B cell (primary cell): ENCODE data around the gene CFC1. TPM values are rescaled to one million over a fixed set of nuclear protein-coding genes. Genes with fewer than 3 reads are reported as not detected.
"Not testable (repeated sequence)": the region's sequence is repeated elsewhere in the genome, so short reads cannot be mapped to it uniquely, and the experiment has no call there.

ENCODE experiments used
- ATAC-seq: fragments of 200-7000 bp; cut with Tn5 transposase; one replicate; pipeline ENCODE4 v1.10.0; 2021; ENCODE audit warnings: low read depth, mild to moderate bottlenecking, moderate number of reproducible peaks, moderate library complexity
- CTCF ChIA-PET: fragments of 350-600 bp; sonication (Branson Sonifier 250); formaldehyde crosslinking; loops from one replicate; lab custom pipeline; 2021; ENCODE audit warnings: antibody characterized with exemption, inconsistent platforms; lab: Charles Lee
- POLR2A ChIA-PET: fragments of 350-600 bp; sonication (Branson Sonifier 250); formaldehyde crosslinking; loops from one replicate; lab custom pipeline; 2021; ENCODE audit warnings: antibody characterized with exemption; lab: Charles Lee
- DNase-seq: peaks from one replicate; pipeline ENCODE4 v3.0.0; 2013
- H2AFZ ChIP-seq: 2 replicates; pipeline ENCODE4 v1.6.1; 2012; ENCODE audit warnings: mild to moderate bottlenecking, low read depth, low read length; ENCODE audit not compliant: insufficient read depth, poor library complexity, severe bottlenecking
- H3K27ac ChIP-seq, 2 donors: 1 replicate in 1 of 2; 2 replicates in 1 of 2; pipeline ENCODE4 v1.5.1; 2012 to 2013; ENCODE audit warnings: low read length in 2 of 2, mild to moderate bottlenecking in 2 of 2, moderate library complexity in 1 of 2
- H3K27me3 ChIP-seq, 4 experiments: fragments of 200-600 bp in 1 of 4; sonication (generic) in 1 of 4; replicated peaks in 1 of 4; 1 replicate in 2 of 4; 2 replicates in 2 of 4; pipeline versions ENCODE4 v1.6.1 to v1.7.0; 2013 to 2016; ENCODE audit warnings: low read length in 3 of 4, mild to moderate bottlenecking in 2 of 4, mixed read lengths in 1 of 4, moderate library complexity in 1 of 4; ENCODE audit not compliant: insufficient read depth in 4 of 4, control insufficient read depth in 3 of 4; ENCODE audit errors: control extremely low read depth in 1 of 4
- H3K36me3 ChIP-seq, 2 experiments: replicated peaks in 1 of 2; 1 replicate in 1 of 2; 2 replicates in 1 of 2; pipeline versions ENCODE4 v1.6.1 to v1.7.1; 2013; ENCODE audit warnings: low read length in 1 of 2; ENCODE audit not compliant: insufficient read depth in 2 of 2, control insufficient read depth in 1 of 2; ENCODE audit errors: control extremely low read depth in 1 of 2, extremely low read depth in 1 of 2
- H3K4me1 ChIP-seq, 2 donors: fragments of 200-600 bp in 1 of 2; sonication (generic) in 1 of 2; 1 replicate in 1 of 2; 2 replicates in 1 of 2; pipeline versions ENCODE4 v1.5.1 to v1.6.1; 2013 to 2017; ENCODE audit warnings: low read length in 2 of 2; ENCODE audit not compliant: control insufficient read depth in 2 of 2, insufficient read depth in 2 of 2
- H3K4me2 ChIP-seq: replicated peaks from 2 replicates; pipeline ENCODE3; 2012; ENCODE audit warnings: mild to moderate bottlenecking, low read depth, low read length; ENCODE audit not compliant: poor library complexity, severe bottlenecking
- H3K4me3 ChIP-seq, 5 experiments: fragments of 200-600 bp in 1 of 5; sonication (generic) in 1 of 5; 1 replicate in 3 of 5; 2 replicates in 2 of 5; pipeline versions ENCODE4 v1.5.1 to v1.7.0; 2011 to 2016; ENCODE audit warnings: low read length in 4 of 5, mild to moderate bottlenecking in 4 of 5, low read depth in 2 of 5, control low read depth in 1 of 5, moderate library complexity in 1 of 5; ENCODE audit not compliant: insufficient read depth in 1 of 5; ENCODE audit errors: control extremely low read depth in 1 of 5, extremely low read depth in 1 of 5
- H3K79me2 ChIP-seq: fragments of 200-600 bp; sonication (generic); one replicate; pipeline ENCODE4 v1.6.0; 2016; ENCODE audit warnings: low read length; ENCODE audit not compliant: control insufficient read depth, insufficient read depth
- H3K9ac ChIP-seq: fragments of 200-600 bp; sonication (generic); 2 replicates; pipeline ENCODE4 v1.6.1; 2017; ENCODE audit warnings: mild to moderate bottlenecking, low read length, moderate library complexity
- H3K9me3 ChIP-seq, 3 donors: one replicate each; pipeline versions ENCODE4 v1.6.1 to v1.7.1; 2013; ENCODE audit warnings: low read length in 2 of 3; ENCODE audit not compliant: control insufficient read depth in 2 of 3, insufficient read depth in 1 of 3; ENCODE audit errors: control extremely low read depth in 1 of 3
- H4K20me1 ChIP-seq: 2 replicates; pipeline ENCODE4 v1.6.0; 2012; ENCODE audit warnings: mild to moderate bottlenecking, low read length; ENCODE audit not compliant: insufficient read depth, control insufficient read depth, poor library complexity, severe bottlenecking
- H3K27ac Mint-ChIP-seq: one replicate; pipeline ENCODE4 v1.8.0; 2021; ENCODE audit warnings: mixed read lengths
- H3K27me3 Mint-ChIP-seq: one replicate; pipeline ENCODE4 v1.8.0; 2021; ENCODE audit warnings: mixed read lengths
- H3K4me1 Mint-ChIP-seq: one replicate; pipeline ENCODE4 v1.8.0; 2021; ENCODE audit warnings: mixed read lengths
- H3K4me3 Mint-ChIP-seq: one replicate; pipeline ENCODE4 v1.8.0; 2021; ENCODE audit warnings: mixed read lengths
- H3K9me3 Mint-ChIP-seq: one replicate; pipeline ENCODE4 v1.8.0; 2022; ENCODE audit warnings: mixed read lengths; ENCODE audit not compliant: insufficient read depth
- WGBS: methylation state at CpG from one replicate; pipeline ENCODE4 v1.1.5; 2013; ENCODE audit warnings: missing lambda C conversion rate; ENCODE audit not compliant: insufficient coverage; 5-methylcytosine and 5-hydroxymethylcytosine counted together
- intact Hi-C: fragments of 100-400 bp; cut with micrococcal nuclease; formaldehyde crosslinking; loops from one replicate; pipeline ENCODE4 v1.10.0; 2022
- polyA plus RNA-seq: library from polyadenylated mRNA; depleted of rRNA; stranded (reverse); fragments of >200 nt; gene quantifications from 2 replicates; pipeline ENCODE4 v1.2.3, GENCODE V29; 2012
- total RNA-seq, 2 donors: library from RNA; stranded (reverse); fragments of 120-200 nt in 1 of 2; gene quantifications; 1 replicate in 1 of 2; 2 replicates in 1 of 2; pipeline versions ENCODE4 v1.2.3 to v1.2.4, GENCODE V29; 2013 to 2022

Gene CFC1
- total and polyA plus RNA-seq, 2 donors (not counting 1 experiment from before 2014, with no cell fraction given), result not detected

- H3K4me1 Mint-ChIP-seq, H3K4me3 Mint-ChIP-seq, H3K79me2 ChIP-seq, ATAC-seq, H2AFZ ChIP-seq, POLR2A ChIA-PET, H3K27me3 Mint-ChIP-seq, H3K27me3 ChIP-seq, H3K36me3 ChIP-seq, H3K27ac Mint-ChIP-seq, H3K4me1 ChIP-seq, H3K9me3 ChIP-seq, H3K27ac ChIP-seq, H4K20me1 ChIP-seq, H3K4me3 ChIP-seq, intact Hi-C loops, H3K9ac ChIP-seq, H3K4me2 ChIP-seq, DNase-seq, CTCF ChIA-PET, H3K9me3 Mint-ChIP-seq: not testable (repeated sequence)
- WGBS, result no CpG with 5 or more reads among the region's 17 CpGs
These were observed 9.1 kb upstream of the CFC1 start for GRCh38 chr2:130608276-130609001.

GRCh38 chr2:130601648-130602302, 2.4 kb upstream of the CFC1 start:
- H3K27me3 ChIP-seq, H3K9ac ChIP-seq, POLR2A ChIA-PET, H4K20me1 ChIP-seq, H3K4me1 Mint-ChIP-seq, DNase-seq, H3K79me2 ChIP-seq, H3K36me3 ChIP-seq, H3K27me3 Mint-ChIP-seq, CTCF ChIA-PET, H3K27ac Mint-ChIP-seq, H3K4me3 ChIP-seq, H3K4me1 ChIP-seq, H3K4me3 Mint-ChIP-seq, H2AFZ ChIP-seq, H3K4me2 ChIP-seq, H3K27ac ChIP-seq, ATAC-seq, H3K9me3 Mint-ChIP-seq, H3K9me3 ChIP-seq, intact Hi-C loops: not testable (repeated sequence)
- WGBS, result no CpG with 5 or more reads among the region's 15 CpGs

GRCh38 chr2:130599926-130600325, 551 bp upstream of the CFC1 start:
- H4K20me1 ChIP-seq, H3K36me3 ChIP-seq, POLR2A ChIA-PET, H3K4me2 ChIP-seq, H3K9me3 ChIP-seq, H2AFZ ChIP-seq, ATAC-seq, H3K4me3 Mint-ChIP-seq, H3K27me3 Mint-ChIP-seq, DNase-seq, H3K4me3 ChIP-seq, H3K27ac Mint-ChIP-seq, H3K27me3 ChIP-seq, CTCF ChIA-PET, intact Hi-C loops, H3K79me2 ChIP-seq, H3K4me1 ChIP-seq, H3K27ac ChIP-seq, H3K9ac ChIP-seq, H3K9me3 Mint-ChIP-seq, H3K4me1 Mint-ChIP-seq: not testable (repeated sequence)
- WGBS, result no CpG with 5 or more reads among the region's 9 CpGs

GRCh38 chr2:130598463-130598862, 912 bp downstream of the CFC1 start:
- POLR2A ChIA-PET, H3K79me2 ChIP-seq, ATAC-seq, H3K36me3 ChIP-seq, H3K4me2 ChIP-seq, H3K9me3 Mint-ChIP-seq, H3K27me3 ChIP-seq, H2AFZ ChIP-seq, H3K9me3 ChIP-seq, H3K4me3 Mint-ChIP-seq, intact Hi-C loops, H3K27ac ChIP-seq, DNase-seq, H4K20me1 ChIP-seq, H3K27ac Mint-ChIP-seq, H3K9ac ChIP-seq, H3K27me3 Mint-ChIP-seq, CTCF ChIA-PET, H3K4me3 ChIP-seq, H3K4me1 Mint-ChIP-seq, H3K4me1 ChIP-seq: not testable (repeated sequence)
- WGBS, result 18% methylated on average over 6 of the region's 15 CpGs
